Natural killer cell (primary cell): ENCODE results near the gene LRRC4. TPM values are rescaled to one million over a fixed set of nuclear protein-coding genes. Genes with fewer than 3 reads are reported as not detected.

Source experiments
- ATAC-seq, 3 donors: fragments of 150-1000 bp in 2 of 3; fragments of 200-7000 bp in 1 of 3; cut with Tn5 transposase; 1 replicate in 1 of 3; 2 replicates in 2 of 3; pipeline ENCODE4 v1.10.0; 2021; ENCODE audit warnings: mild to moderate bottlenecking in 2 of 3, moderate library complexity in 2 of 3
- DNase-seq, 2 donors: peaks; one replicate each; pipeline versions ENCODE4 v3.0.0 to v3.0.0-alpha.2; 2013 to 2021; ENCODE audit warnings: mixed read lengths in 1 of 2
- H3K27ac ChIP-seq: one replicate; pipeline ENCODE4 v1.5.1; 2013; ENCODE audit warnings: mild to moderate bottlenecking, low read length
- H3K27me3 ChIP-seq: one replicate; pipeline ENCODE4 v1.6.1; 2013; ENCODE audit warnings: low read length; ENCODE audit not compliant: control insufficient read depth, insufficient read depth
- H3K36me3 ChIP-seq: one replicate; pipeline ENCODE4 v1.6.1; 2013; ENCODE audit warnings: low read length; ENCODE audit not compliant: control insufficient read depth, insufficient read depth
- H3K4me1 ChIP-seq: one replicate; pipeline ENCODE4 v1.6.1; 2013; ENCODE audit warnings: low read length; ENCODE audit not compliant: control insufficient read depth, insufficient read depth
- H3K4me3 ChIP-seq: one replicate; pipeline ENCODE4 v1.5.1; 2013; ENCODE audit warnings: low read length
- H3K9me3 ChIP-seq: one replicate; pipeline ENCODE4 v1.6.1; 2013; ENCODE audit warnings: low read length; ENCODE audit not compliant: control insufficient read depth, insufficient read depth
- H3K27ac Mint-ChIP-seq, 2 donors: one replicate each; pipeline ENCODE4 v1.8.0; 2022; ENCODE audit warnings: mild to moderate bottlenecking in 2 of 2, mixed read lengths in 2 of 2, moderate library complexity in 1 of 2
- H3K27me3 Mint-ChIP-seq, 2 donors: one replicate each; pipeline ENCODE4 v1.8.0; 2022; ENCODE audit warnings: low read depth in 2 of 2, mixed read lengths in 2 of 2
- H3K36me3 Mint-ChIP-seq: one replicate; pipeline ENCODE4 v1.8.0; 2022; ENCODE audit warnings: mixed read lengths
- H3K4me1 Mint-ChIP-seq, 2 donors: one replicate each; pipeline ENCODE4 v1.8.0; 2022; ENCODE audit warnings: mixed read lengths in 2 of 2
- H3K4me3 Mint-ChIP-seq: one replicate; pipeline ENCODE4 v1.8.0; 2022; ENCODE audit warnings: mild to moderate bottlenecking, moderate library complexity, mixed read lengths
- H3K9me3 Mint-ChIP-seq, 2 donors: one replicate each; pipeline ENCODE4 v1.8.0; 2022; ENCODE audit warnings: mixed read lengths in 2 of 2
- CTCF ChIP-seq: fragments of 200-600 bp; IDR thresholded peaks from one replicate; pipeline ENCODE4 v1.8.0; 2022; ENCODE audit warnings: antibody characterized with exemption
- WGBS: methylation state at CpG from one replicate; pipeline ENCODE4 v1.1.7; 2013; ENCODE audit warnings: missing lambda C conversion rate; ENCODE audit not compliant: insufficient coverage; 5-methylcytosine and 5-hydroxymethylcytosine counted together
- intact Hi-C: fragments of 100-400 bp; cut with micrococcal nuclease; formaldehyde crosslinking; loops from one replicate; pipeline ENCODE4 v1.14.2; 2022
- total RNA-seq, 4 donors: library from RNA; stranded (reverse); fragments of 120-200 nt in 1 of 4; gene quantifications; one replicate each; pipeline versions ENCODE4 v1.2.3 to v1.2.4, GENCODE V29; 2013 to 2022

The LRRC4 gene
- total RNA-seq, 3 donors from 2014 or later (not counting 1 experiment from before 2014, with no cell fraction given), result 0.79 to 2.4 (median 1.8) TPM

- no peak for TF ChIP-seq CTCF
- H3K36me3 Mint-ChIP-seq, result no peaks in the 10 kb centered on the region
- H3K4me3 ChIP-seq, result no peak overlapping the region
- H3K4me1 ChIP-seq, result no peaks in the 10 kb centered on the region
- no peak for DNase-seq
- H3K36me3 ChIP-seq, result peaks cover 21% of the 10 kb centered on the region
- H3K4me3 Mint-ChIP-seq, result no peak overlapping the region
- no peak overlapping the region for H3K27ac Mint-ChIP-seq
- no peak overlapping the region for H3K27ac ChIP-seq
- H3K27me3 Mint-ChIP-seq, result no peaks in the 10 kb centered on the region
- H3K9me3 Mint-ChIP-seq, result no peaks in the 10 kb centered on the region
- no peaks in the 10 kb centered on the region for H3K9me3 ChIP-seq
- WGBS, result 98% methylated on average over 3 of the region's 3 CpGs
- intact Hi-C loops, result no loop called here
- H3K4me1 Mint-ChIP-seq, result peaks cover 0 to 6% of the 10 kb centered on the region in 2 donors
- ATAC-seq, result no peak
- H3K27me3 ChIP-seq, result no peaks in the 10 kb centered on the region
These were observed 35.4 kb downstream of the LRRC4 start for GRCh38 chr7:127995881-127996215.

GRCh38 chr7:127995156-127995880 is 35.9 kb downstream of the LRRC4 start:
- H3K27me3 ChIP-seq, result no peaks in the 10 kb centered on the region
- intact Hi-C loops, result no loop called here
- peaks cover 24% of the 10 kb centered on the region for H3K36me3 ChIP-seq
- H3K36me3 Mint-ChIP-seq, result no peaks in the 10 kb centered on the region
- no peak overlapping the region for H3K4me3 Mint-ChIP-seq
- H3K4me3 ChIP-seq, result no peak overlapping the region
- WGBS, result 95% methylated on average over 3 of the region's 3 CpGs
- H3K27ac Mint-ChIP-seq, result no peak overlapping the region
- H3K9me3 Mint-ChIP-seq, result no peaks in the 10 kb centered on the region
- ATAC-seq, result no peak
- TF ChIP-seq CTCF, result no peak
- no peaks in the 10 kb centered on the region for H3K9me3 ChIP-seq
- no peaks in the 10 kb centered on the region for H3K27me3 Mint-ChIP-seq
- DNase-seq, result no peak
- no peaks in the 10 kb centered on the region for H3K4me1 ChIP-seq
- no peak overlapping the region for H3K27ac ChIP-seq
- peaks cover 0 to 6% of the 10 kb centered on the region in 2 donors for H3K4me1 Mint-ChIP-seq

- Mint-ChIP-seq H3K4me1 (peaks cover 0 to 10% of the 10 kb centered on the region in 2 donors), H3K27me3 (no peaks in the 10 kb centered on the region), H3K9me3 (no peaks in the 10 kb centered on the region), H3K36me3 (no peaks in the 10 kb centered on the region), H3K4me3 (no peak overlapping the region), H3K27ac (no peak overlapping the region)
- DNase-seq (no peak), ATAC-seq (no peak)
- Histone ChIP-seq H3K27ac (no peak overlapping the region), H3K27me3 (no peaks in the 10 kb centered on the region), H3K4me3 (no peak overlapping the region), H3K36me3 (peaks cover 24% of the 10 kb centered on the region), H3K4me1 (no peaks in the 10 kb centered on the region), H3K9me3 (no peaks in the 10 kb centered on the region)
- no peak for TF ChIP-seq CTCF
- intact Hi-C loops, result no loop called here
- WGBS, result 98% methylated on average over 5 of the region's 5 CpGs
These were observed 37.2 kb downstream of the LRRC4 start for GRCh38 chr7:127993987-127994386.

GRCh38 chr7:127993317-127993716 is 37.9 kb downstream of the LRRC4 start:
- Mint-ChIP-seq H3K27ac (no peak overlapping the region), H3K27me3 (no peaks in the 10 kb centered on the region), H3K9me3 (no peaks in the 10 kb centered on the region), H3K4me3 (no peak overlapping the region), H3K36me3 (no peaks in the 10 kb centered on the region), H3K4me1 (peaks cover 3 to 8% of the 10 kb centered on the region in 2 donors)
- intact Hi-C loops, result no loop called here
- 95% methylated on average over 6 of the region's 6 CpGs for WGBS
- no peak for TF ChIP-seq CTCF
- no peaks in the 10 kb centered on the region for H3K27me3 ChIP-seq
- H3K9me3 ChIP-seq, result no peaks in the 10 kb centered on the region
- ATAC-seq (no peak), DNase-seq (no peak)
- no peaks in the 10 kb centered on the region for H3K4me1 ChIP-seq
- peaks cover 24% of the 10 kb centered on the region for H3K36me3 ChIP-seq
- no peak overlapping the region for H3K27ac ChIP-seq
- H3K4me3 ChIP-seq, result no peak overlapping the region
